Stimulated activated CD8-positive, alpha-beta memory T cell treated with anti-CD3 and anti-CD28 coated beads, Interleukin-7, amount 100 ng/mL, for 48 hours (primary cell): ENCODE measurements around the gene LDB3.
"Not testable (repeated sequence)": the region's sequence is repeated elsewhere in the genome, so short reads cannot be mapped to it uniquely, and the experiment has no call there.

Source experiments
- DNase-seq, 2 donors: peaks; one replicate each; pipeline ENCODE4 v3.0.0-alpha.2; 2020; ENCODE audit warnings: low read depth in 1 of 2; ENCODE audit errors: extremely low read depth in 1 of 2

Gene LDB3

GRCh38 chr10:86668297-86669165, at the start of gene LDB3:
TSS of gene LDB3 (plus strand) at chr10:86668511. CDS start at chr10:86668692, 181 bp downstream.
- DNase-seq, result no peak

GRCh38 chr10:86628311-86628710, 40.0 kb upstream of the LDB3 start:
- no peak for DNase-seq

- DNase-seq, result no peak
Observed at GRCh38 chr10:86630079-86630478, 38.2 kb upstream of the LDB3 start.

GRCh38 chr10:86632009-86632800, 36.1 kb upstream of the LDB3 start:
- no peak for DNase-seq

GRCh38 chr10:86632951-86633350, 35.4 kb upstream of the LDB3 start:
- DNase-seq, result no peak

- no peak for DNase-seq
Observed at GRCh38 chr10:86635402-86635801, 32.9 kb upstream of the LDB3 start.

- DNase-seq, result no peak
Observed at GRCh38 chr10:86636311-86636710, 32.0 kb upstream of the LDB3 start.

- DNase-seq, result no peak
Observed at GRCh38 chr10:86642021-86642420, 26.3 kb upstream of the LDB3 start.

- DNase-seq, result no peak
Observed at GRCh38 chr10:86642499-86642898, 25.8 kb upstream of the LDB3 start.

GRCh38 chr10:86644152-86644793, 24.0 kb upstream of the LDB3 start:
- DNase-seq, result no peak

GRCh38 chr10:86644794-86645445, 23.4 kb upstream of the LDB3 start:
- DNase-seq, result no peak

- not testable (repeated sequence) for DNase-seq
Observed at GRCh38 chr10:86645621-86646165, 22.6 kb upstream of the LDB3 start.

- DNase-seq, result no peak
Observed at GRCh38 chr10:86646532-86646931, 21.8 kb upstream of the LDB3 start.

GRCh38 chr10:86646933-86647332, 21.4 kb upstream of the LDB3 start:
- DNase-seq, result no peak

- no peak for DNase-seq
Observed at GRCh38 chr10:86647773-86648703, 20.3 kb upstream of the LDB3 start.

- no peak for DNase-seq
Observed at GRCh38 chr10:86648704-86649427, 19.4 kb upstream of the LDB3 start.

GRCh38 chr10:86649471-86650150, 18.7 kb upstream of the LDB3 start:
- DNase-seq, result no peak

GRCh38 chr10:86650151-86650550, 18.2 kb upstream of the LDB3 start:
- no peak for DNase-seq
